T follicular helper cell (primary cell): ENCODE data around the gene TINAGL1.
"Not testable (repeated sequence)": the region's sequence is repeated elsewhere in the genome, so short reads cannot be mapped to it uniquely, and the experiment has no call there.

Experiments
- DNase-seq: peaks from one replicate; pipeline ENCODE4 v3.0.0-alpha.2; 2020; ENCODE audit warnings: low read depth

The TINAGL1 gene

DNA sequence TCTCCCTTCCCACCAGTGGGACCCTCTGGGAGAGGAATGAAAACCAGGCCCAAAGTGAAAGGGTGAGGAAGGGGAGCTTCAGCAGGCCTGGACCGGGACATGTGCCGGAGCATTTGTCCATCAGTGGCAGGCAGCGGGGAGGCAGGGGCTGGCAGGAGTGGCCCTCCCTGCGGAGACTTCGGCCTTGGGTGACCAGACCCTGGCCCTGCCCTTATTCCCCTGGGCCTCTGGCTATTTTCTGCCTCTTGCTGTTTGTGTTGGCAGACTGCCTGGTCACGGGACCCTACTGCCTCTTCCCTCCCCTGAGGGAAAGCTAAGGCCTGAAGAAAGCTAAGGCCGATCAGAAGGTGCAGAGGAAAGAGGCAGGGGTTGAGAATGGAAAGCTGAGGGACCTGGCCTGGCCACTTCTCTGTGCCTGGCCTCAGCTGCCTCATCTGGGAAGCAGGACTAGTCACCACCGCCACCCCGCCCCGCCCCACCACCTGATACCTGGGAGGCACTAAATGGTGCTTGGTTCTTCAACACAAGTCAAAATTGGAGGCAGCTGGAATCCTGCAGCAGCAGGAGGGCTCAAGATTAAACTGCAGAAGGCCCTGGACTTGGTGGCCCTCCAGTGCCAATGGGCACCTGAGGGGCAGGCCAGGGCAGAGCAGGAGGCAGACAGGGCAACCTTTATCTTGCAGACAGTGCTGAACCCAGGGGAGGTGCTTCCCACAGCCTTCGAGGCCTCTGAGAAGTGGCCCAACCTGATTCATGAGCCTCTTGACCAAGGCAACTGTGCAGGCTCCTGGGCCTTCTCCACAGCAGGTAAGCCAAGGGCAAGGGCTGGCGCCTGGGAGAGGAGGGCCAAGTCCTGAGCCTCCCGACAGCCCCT is 7.9 kb downstream of the TINAGL1 start:
- no peak for DNase-seq

- no peak for DNase-seq
These were observed 8.8 kb downstream of the TINAGL1 start for GRCh38 chr1:31584869-31585735.

DNA sequence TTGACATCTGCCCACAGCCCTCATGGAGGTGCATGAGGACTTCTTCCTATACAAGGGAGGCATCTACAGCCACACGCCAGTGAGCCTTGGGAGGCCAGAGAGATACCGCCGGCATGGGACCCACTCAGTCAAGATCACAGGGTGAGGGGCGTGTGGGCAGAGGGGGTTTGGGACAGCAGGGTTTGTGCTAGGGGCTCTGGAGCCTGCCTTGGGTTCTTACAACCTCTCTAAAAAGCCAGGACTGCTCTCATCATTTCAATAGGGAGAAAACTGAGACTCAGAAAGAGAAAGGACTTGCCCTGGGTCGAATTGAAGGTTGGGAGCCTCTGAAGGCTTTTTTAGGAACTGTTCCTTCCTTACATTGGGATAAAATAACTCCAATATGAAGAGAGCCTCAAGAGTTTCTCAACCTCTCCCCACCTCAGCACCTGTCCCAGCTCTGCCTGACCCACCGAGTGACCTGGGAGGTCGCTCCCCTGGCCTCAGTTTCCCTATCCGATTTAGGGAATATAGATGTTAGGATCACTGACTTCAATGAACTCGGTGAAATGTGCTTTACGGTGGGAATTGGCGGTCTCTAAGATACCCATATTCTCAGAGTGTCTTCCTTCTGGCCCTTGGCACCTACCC is 9.5 kb downstream of the TINAGL1 start:
- DNase-seq = no peak

GRCh38 chr1:31586376-31587327 is 10.3 kb downstream of the TINAGL1 start:
- DNase-seq = no peak

- DNase-seq = not testable (repeated sequence)
These were observed 11.0 kb downstream of the TINAGL1 start for GRCh38 chr1:31587328-31587699.

DNA sequence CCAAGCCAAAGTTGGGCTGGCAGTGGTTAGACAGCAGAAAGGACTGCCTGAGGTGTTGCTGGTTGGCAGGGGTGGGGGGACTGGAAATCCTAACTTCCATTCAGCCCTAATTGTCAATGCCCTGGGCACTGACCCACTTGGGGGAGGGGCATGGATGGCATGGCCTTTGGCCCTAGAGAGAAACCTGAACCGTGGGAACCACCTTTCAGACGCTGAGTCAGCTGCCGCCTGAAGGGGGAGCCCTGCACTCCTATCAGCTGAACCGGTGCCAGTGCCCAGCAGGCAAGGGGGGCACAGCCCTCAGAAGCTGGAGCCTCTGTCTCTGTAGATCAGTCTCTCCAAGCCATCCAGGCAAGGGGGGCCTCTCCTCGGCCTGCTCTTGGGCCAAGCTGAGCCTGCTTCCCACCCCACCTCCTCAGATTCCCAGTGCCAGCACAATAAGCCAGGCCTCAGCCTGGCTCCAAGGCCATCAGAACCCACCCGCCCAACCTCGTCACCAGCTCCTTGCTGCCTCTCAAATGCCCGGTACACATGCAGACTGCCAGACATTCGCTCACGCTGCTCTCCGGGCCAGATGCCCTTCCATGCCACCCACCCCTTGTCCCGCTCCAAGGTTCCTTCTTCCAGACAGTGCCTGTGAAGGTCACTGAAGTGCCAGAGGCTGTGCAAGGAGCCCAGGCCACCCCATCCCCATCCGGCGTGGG is 11.6 kb downstream of the TINAGL1 start:
- DNase-seq = peak; percentile 10

GRCh38 chr1:31588751-31589515 is 12.6 kb downstream of the TINAGL1 start:
- DNase-seq = no peak

DNA sequence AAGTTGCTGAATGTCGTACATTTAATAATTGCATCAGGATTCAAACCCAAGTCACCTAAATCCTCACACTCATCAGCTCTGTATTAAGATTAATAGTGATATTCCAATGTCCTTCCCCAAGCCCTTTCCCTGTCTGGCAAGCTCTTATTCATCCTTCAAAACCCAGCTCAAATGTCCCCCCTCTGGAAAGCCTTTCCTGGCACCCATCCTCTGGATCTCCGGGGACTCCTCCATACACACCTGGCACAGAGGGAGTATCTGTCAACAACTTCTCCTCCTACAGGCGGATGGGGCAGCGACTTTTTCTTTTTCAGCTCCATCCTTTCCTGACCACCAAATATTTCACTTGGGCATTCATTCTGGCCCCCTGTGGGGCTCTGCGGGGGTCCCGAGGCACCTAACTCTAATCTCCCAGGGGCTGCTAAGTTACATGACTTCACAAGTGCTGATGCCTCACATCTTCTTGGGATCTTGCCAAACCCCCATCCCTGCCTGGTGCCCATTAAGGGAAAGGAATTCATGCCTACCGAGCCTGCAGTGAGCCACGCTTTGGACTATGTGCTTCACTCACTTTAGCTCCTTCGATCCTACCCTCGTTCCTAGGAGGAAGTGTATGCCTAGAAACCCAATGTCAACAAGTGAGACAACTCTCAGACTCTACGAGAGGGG is 15.2 kb downstream of the TINAGL1 start:
- DNase-seq = no peak

- DNase-seq = no peak
These were observed 15.8 kb downstream of the TINAGL1 start for GRCh38 chr1:31592132-31592531.

- no peak for DNase-seq
These were observed 16.9 kb downstream of the TINAGL1 start for GRCh38 chr1:31593136-31593665.

GRCh38 chr1:31593770-31594632 is 17.7 kb downstream of the TINAGL1 start:
- DNase-seq = peak; percentile 64

DNA sequence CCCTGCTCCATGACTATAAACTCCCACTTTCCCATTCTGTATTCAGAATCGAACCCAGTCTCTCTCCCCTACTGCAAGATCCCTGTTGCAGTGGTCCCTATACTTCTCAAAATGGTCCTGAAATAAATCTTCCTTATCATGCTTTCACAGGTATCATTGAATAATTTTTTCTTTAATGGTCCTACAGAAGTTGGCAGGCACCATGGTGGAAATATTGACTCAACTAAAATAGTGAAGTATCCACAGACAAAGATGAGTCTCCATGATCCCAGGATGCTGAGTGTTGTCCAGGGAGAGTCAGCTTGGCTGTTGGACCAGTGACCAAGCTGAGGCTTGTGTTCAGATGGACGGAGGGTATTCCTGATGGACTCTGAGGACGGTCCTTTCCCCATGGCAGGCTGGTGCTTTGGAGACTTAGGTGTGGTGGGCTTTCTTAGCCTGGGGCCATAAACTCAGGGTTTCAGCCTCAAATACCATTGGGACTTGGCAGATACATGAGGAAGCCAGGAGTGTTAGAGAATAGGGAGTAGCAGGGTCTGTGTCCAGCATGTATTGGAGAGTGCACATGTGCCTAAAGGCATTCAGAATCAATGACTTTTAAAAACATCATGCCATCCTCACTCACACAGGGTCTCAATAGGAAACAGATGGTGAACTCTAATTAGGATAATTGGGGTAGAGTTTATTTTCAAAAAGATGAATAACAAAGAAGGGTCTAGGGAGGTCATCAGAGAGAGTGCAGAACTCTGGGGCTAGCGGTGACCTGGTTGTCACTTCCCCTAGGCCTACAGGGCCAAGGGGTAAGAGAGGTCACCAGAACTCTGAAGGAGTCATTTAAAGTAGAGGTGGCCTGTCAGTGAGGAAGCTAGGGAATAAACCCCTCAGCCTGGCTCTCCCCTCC is 19.8 kb downstream of the TINAGL1 start:
- DNase-seq = no peak

DNA sequence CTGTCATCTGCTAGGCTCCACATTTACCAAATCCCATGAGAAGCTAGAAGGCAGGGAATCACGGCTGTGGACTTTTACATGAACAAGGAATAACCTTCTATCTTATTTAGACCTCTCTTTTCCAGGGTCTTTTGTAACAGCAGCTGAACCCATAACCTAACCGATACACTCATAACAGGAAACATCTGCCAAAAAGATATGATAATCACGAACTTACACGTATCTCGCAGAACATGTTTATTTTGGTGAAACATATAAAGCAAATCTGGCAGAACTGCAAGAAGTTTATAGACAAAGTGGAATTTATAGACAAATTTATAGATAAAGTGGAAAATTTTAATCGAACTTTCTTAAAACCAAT is 20.4 kb downstream of the TINAGL1 start:
- no peak for DNase-seq

GRCh38 chr1:31598980-31599379 is 22.7 kb downstream of the TINAGL1 start:
- DNase-seq = no peak

- DNase-seq = no peak
These were observed 24.3 kb downstream of the TINAGL1 start for GRCh38 chr1:31600641-31601040.

DNA sequence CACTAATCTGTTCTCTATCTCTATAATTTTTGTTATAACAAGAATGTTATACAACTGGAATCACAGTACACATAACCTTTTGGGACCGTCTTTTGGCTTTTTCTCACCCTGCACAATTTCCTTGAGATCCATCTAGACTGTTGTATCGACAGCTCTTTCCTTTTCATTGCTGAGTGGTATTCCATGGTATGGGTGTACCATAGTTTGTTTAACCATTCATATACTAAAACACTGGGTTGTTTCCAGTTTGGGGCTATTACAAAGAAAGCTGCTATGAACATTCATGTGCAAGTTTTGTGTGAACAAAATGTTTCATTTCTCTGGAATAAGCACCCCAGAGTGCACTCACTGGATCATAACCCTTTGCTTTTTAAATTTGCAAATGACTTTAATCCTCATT is 25.8 kb downstream of the TINAGL1 start:
- DNase-seq = no peak

GRCh38 chr1:31605908-31606427 is 29.7 kb downstream of the TINAGL1 start:
- no peak for DNase-seq
